Body of pancreas (tissue), 4 donors: ENCODE results near the gene RPRD1A.

Experiments used
- POLR2A ChIP-seq, 3 donors: fragments of 450-650 bp; IDR thresholded peaks; one replicate each; pipeline ENCODE4 v1.6.1; 2016; ENCODE audit warnings: antibody characterized with exemption in 3 of 3, mild to moderate bottlenecking in 2 of 3
- TF ChIP-seq, protein P1 (sequence below), 7 experiments: fragments of 450-650 bp in 4 of 7; fragments of 200-600 bp in 3 of 7; sonication (generic) in 3 of 7; IDR thresholded peaks; one replicate each; pipeline ENCODE4 v1.5.1; 2016 to 2019; ENCODE audit warnings: antibody characterized with exemption in 7 of 7

DNA sequence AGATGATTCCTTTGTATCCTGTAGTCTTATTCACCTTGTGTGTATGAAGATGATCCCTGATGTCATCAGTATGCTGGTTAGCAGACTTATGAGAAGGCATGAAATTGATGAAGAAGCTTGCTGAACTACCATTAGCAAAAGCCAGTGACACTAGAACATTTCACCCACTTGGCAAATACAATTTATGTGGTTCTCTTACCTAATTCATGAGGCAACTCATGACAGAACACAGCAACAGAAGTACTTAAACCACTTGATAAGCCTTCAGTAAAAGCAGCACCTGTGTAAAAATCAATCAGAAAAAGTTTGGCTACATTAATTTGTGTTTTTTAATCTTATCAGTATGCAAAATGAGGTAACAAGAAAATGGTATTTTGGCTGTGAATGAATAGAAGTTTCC, 44.9 kb upstream of the RPRD1A start:
- TF ChIP-seq, protein P1, sequence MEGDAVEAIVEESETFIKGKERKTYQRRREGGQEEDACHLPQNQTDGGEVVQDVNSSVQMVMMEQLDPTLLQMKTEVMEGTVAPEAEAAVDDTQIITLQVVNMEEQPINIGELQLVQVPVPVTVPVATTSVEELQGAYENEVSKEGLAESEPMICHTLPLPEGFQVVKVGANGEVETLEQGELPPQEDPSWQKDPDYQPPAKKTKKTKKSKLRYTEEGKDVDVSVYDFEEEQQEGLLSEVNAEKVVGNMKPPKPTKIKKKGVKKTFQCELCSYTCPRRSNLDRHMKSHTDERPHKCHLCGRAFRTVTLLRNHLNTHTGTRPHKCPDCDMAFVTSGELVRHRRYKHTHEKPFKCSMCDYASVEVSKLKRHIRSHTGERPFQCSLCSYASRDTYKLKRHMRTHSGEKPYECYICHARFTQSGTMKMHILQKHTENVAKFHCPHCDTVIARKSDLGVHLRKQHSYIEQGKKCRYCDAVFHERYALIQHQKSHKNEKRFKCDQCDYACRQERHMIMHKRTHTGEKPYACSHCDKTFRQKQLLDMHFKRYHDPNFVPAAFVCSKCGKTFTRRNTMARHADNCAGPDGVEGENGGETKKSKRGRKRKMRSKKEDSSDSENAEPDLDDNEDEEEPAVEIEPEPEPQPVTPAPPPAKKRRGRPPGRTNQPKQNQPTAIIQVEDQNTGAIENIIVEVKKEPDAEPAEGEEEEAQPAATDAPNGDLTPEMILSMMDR (IDR thresholded peaks at IDR 0.05) = no peak
- TF ChIP-seq POLR2A (IDR thresholded peaks at IDR 0.05) = no peak
